SK-N-SH treated with all-trans-retinoic acid at 6 μM for 48 hours (cell line): ENCODE results near the gene RIPK4.
"Not testable (repeated sequence)": the region's sequence is repeated elsewhere in the genome, so short reads cannot be mapped to it uniquely, and the experiment has no call there.

Source experiments
- ATAC-seq: fragments of 200-7000 bp; cut with Tn5 transposase; 3 replicates; pipeline ENCODE4 v1.9.1; 2020; ENCODE audit warnings: mild to moderate bottlenecking, moderate library complexity
- ARNTL ChIP-seq: fragments of 450-650 bp; formaldehyde crosslinking; IDR thresholded peaks from 2 replicates; pipeline ENCODE4 v1.5.0; 2020; ENCODE audit warnings: low read depth, mild to moderate bottlenecking, moderate library complexity, borderline replicate concordance
- BACH2 ChIP-seq: fragments of 250-450 bp; sonication (Bioruptor Pico); IDR thresholded peaks from 2 replicates; pipeline ENCODE4 v1.9.0; 2021; ENCODE audit warnings: mild to moderate bottlenecking, borderline replicate concordance
- CSDC2 ChIP-seq: fragments of 250-450 bp; sonication (Bioruptor Pico); IDR thresholded peaks from 2 replicates; pipeline ENCODE4 v1.5.0; 2020; ENCODE audit warnings: mild to moderate bottlenecking, moderate library complexity
- ESRRG ChIP-seq: fragments of 250-450 bp; sonication (Bioruptor Pico); IDR thresholded peaks from 2 replicates; pipeline ENCODE4 v1.6.1; 2021; ENCODE audit warnings: mild to moderate bottlenecking
- GLIS3 ChIP-seq: fragments of 250-450 bp; sonication (Bioruptor Pico); IDR thresholded peaks from 2 replicates; pipeline ENCODE4 v1.5.0; 2020; ENCODE audit warnings: mild to moderate bottlenecking, moderate library complexity
- OSR1 ChIP-seq: fragments of 250-450 bp; sonication (Bioruptor Pico); IDR thresholded peaks from 2 replicates; pipeline ENCODE4 v1.8.0; 2022; ENCODE audit warnings: moderate library complexity, mild to moderate bottlenecking, inconsistent platforms
- PPARA ChIP-seq: fragments of 250-450 bp; sonication (Bioruptor Pico); IDR thresholded peaks from 2 replicates; pipeline ENCODE4 v1.5.0; 2020; ENCODE audit warnings: mild to moderate bottlenecking, borderline replicate concordance
- SNAI2 ChIP-seq: fragments of 250-450 bp; sonication (Bioruptor Pico); IDR thresholded peaks from 2 replicates; pipeline ENCODE4 v1.5.0; 2020; ENCODE audit warnings: mild to moderate bottlenecking, moderate library complexity
- TCF4 ChIP-seq: fragments of 250-450 bp; sonication (Bioruptor Pico); IDR thresholded peaks from 2 replicates; pipeline ENCODE4 v1.8.0; 2021; ENCODE audit warnings: mild to moderate bottlenecking, moderate library complexity, borderline replicate concordance
- TOX ChIP-seq: fragments of 250-450 bp; sonication (Bioruptor Pico); IDR thresholded peaks from 2 replicates; pipeline ENCODE4 v1.8.0; 2021; ENCODE audit warnings: mild to moderate bottlenecking, moderate library complexity, borderline replicate concordance
- ZC3H10 ChIP-seq: fragments of 250-450 bp; sonication (Bioruptor Pico); IDR thresholded peaks from 2 replicates; pipeline ENCODE4 v1.5.1; 2021; ENCODE audit warnings: mild to moderate bottlenecking, moderate library complexity
- ZFP3 ChIP-seq: fragments of 250-450 bp; sonication (Bioruptor Pico); IDR thresholded peaks from 2 replicates; pipeline ENCODE4 v1.5.0; 2020; ENCODE audit warnings: mild to moderate bottlenecking, moderate library complexity
- ZFP30 ChIP-seq: fragments of 450-650 bp; formaldehyde crosslinking; IDR thresholded peaks from 2 replicates; pipeline ENCODE4 v1.5.0; 2022; ENCODE audit warnings: mild to moderate bottlenecking, moderate library complexity
- ZNF8 ChIP-seq: fragments of 450-650 bp; formaldehyde crosslinking; IDR thresholded peaks from 2 replicates; pipeline ENCODE4 v1.5.0; 2020; ENCODE audit warnings: mild to moderate bottlenecking, moderate library complexity
- TF ChIP-seq, protein P1 (sequence below): fragments of 250-450 bp; sonication (Bioruptor Pico); IDR thresholded peaks from 2 replicates; pipeline ENCODE4 v1.5.0; 2020; ENCODE audit warnings: mild to moderate bottlenecking, moderate library complexity
- TF ChIP-seq, protein P2 (sequence below): fragments of 250-450 bp; sonication (Bioruptor Pico); IDR thresholded peaks from 2 replicates; pipeline ENCODE4 v1.8.0; 2021; ENCODE audit warnings: low read depth, mild to moderate bottlenecking, moderate library complexity, borderline replicate concordance
- TF ChIP-seq, protein P3 (sequence below): fragments of 250-450 bp; sonication (Bioruptor Pico); IDR thresholded peaks from 2 replicates; pipeline ENCODE4 v1.8.0; 2020; ENCODE audit warnings: mild to moderate bottlenecking, moderate library complexity, borderline replicate concordance

Gene RIPK4

DNA sequence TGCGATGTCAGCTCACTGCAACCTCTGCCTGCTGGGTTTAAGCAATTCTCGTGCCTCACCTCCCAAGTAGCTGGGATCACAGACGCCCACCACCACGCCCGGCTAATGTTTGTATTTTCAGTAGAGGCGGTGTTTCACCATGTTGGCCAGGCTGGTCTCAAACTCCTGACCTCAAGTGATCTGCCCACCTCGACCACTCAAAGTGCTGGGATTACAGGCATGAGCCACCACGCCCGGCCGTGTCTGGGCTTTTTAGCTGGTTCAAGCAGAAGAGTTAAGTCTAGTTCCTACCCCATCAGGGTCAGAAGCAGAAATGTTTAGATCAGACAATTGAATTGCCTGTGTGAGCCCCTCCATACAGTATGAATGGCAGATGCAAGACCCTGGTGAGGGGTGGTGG lies 27.7 kb upstream of the RIPK4 start (continued):
- TF ChIP-seq, protein P1, sequence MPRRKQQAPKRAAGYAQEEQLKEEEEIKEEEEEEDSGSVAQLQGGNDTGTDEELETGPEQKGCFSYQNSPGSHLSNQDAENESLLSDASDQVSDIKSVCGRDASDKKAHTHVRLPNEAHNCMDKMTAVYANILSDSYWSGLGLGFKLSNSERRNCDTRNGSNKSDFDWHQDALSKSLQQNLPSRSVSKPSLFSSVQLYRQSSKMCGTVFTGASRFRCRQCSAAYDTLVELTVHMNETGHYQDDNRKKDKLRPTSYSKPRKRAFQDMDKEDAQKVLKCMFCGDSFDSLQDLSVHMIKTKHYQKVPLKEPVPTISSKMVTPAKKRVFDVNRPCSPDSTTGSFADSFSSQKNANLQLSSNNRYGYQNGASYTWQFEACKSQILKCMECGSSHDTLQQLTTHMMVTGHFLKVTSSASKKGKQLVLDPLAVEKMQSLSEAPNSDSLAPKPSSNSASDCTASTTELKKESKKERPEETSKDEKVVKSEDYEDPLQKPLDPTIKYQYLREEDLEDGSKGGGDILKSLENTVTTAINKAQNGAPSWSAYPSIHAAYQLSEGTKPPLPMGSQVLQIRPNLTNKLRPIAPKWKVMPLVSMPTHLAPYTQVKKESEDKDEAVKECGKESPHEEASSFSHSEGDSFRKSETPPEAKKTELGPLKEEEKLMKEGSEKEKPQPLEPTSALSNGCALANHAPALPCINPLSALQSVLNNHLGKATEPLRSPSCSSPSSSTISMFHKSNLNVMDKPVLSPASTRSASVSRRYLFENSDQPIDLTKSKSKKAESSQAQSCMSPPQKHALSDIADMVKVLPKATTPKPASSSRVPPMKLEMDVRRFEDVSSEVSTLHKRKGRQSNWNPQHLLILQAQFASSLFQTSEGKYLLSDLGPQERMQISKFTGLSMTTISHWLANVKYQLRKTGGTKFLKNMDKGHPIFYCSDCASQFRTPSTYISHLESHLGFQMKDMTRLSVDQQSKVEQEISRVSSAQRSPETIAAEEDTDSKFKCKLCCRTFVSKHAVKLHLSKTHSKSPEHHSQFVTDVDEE (CRISPR knock-in tag), result no peak
- TF ChIP-seq GLIS3 (no peak), TCF4 (CRISPR knock-in tag) (no peak), ZFP30 (CRISPR knock-in tag) (no peak)

DNA sequence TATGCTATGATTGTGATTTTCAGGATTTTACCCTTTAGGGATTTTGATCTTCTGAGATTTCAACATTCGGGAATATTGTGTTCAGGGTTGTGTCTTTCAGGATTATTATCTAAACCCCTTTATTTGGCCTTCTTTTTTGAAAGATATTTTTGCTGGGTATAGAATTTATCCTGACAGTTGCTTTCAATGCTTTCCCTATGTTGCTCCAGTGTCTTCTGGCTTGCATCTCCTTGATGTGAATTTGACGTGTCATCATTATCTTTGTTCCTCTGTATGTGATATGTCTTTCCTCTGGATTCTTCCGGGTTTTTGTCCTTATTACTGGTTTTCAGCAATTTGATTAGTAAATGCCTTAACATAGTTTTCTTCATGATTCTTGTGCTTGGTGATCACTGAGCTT lies 25.9 kb upstream of the RIPK4 start:
- no peak for TF ChIP-seq ARNTL (CRISPR knock-in tag)
- TF ChIP-seq, protein P2, sequence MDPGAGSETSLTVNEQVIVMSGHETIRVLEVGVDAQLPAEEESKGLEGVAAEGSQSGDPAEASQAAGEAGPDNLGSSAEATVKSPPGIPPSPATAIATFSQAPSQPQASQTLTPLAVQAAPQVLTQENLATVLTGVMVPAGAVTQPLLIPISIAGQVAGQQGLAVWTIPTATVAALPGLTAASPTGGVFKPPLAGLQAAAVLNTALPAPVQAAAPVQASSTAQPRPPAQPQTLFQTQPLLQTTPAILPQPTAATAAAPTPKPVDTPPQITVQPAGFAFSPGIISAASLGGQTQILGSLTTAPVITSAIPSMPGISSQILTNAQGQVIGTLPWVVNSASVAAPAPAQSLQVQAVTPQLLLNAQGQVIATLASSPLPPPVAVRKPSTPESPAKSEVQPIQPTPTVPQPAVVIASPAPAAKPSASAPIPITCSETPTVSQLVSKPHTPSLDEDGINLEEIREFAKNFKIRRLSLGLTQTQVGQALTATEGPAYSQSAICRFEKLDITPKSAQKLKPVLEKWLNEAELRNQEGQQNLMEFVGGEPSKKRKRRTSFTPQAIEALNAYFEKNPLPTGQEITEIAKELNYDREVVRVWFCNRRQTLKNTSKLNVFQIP (CRISPR knock-in tag), result no peak
- no peak for ATAC-seq

DNA sequence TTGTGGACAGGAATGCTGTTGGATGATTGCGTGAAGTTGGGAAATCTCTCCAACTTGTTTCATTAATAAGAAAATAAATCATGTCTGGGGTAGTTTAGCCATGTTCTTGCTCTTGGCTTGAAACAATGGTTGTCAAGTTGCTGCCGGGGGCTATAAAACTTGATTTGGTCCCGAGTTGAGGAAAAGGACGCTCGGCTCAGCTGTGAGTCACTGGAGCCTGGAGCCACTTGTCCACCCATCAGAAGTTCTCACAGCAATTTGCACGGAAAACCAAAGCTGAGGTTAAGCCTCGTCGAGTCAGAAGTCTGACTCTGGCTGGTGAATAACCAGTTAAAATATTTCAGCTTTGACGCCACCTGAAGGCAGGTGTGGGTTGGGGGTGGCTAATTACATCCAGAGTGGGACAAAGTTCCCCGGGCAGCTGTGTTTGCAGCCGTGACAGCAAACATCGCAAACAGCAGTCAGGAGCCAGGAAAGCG lies 19.7 kb upstream of the RIPK4 start:
- peak; percentile 47 for ATAC-seq
- TF ChIP-seq ZC3H10 (CRISPR knock-in tag) (no peak), PPARA (CRISPR knock-in tag) (no peak), OSR1 (CRISPR knock-in tag) (no peak)
- TF ChIP-seq, protein P3, sequence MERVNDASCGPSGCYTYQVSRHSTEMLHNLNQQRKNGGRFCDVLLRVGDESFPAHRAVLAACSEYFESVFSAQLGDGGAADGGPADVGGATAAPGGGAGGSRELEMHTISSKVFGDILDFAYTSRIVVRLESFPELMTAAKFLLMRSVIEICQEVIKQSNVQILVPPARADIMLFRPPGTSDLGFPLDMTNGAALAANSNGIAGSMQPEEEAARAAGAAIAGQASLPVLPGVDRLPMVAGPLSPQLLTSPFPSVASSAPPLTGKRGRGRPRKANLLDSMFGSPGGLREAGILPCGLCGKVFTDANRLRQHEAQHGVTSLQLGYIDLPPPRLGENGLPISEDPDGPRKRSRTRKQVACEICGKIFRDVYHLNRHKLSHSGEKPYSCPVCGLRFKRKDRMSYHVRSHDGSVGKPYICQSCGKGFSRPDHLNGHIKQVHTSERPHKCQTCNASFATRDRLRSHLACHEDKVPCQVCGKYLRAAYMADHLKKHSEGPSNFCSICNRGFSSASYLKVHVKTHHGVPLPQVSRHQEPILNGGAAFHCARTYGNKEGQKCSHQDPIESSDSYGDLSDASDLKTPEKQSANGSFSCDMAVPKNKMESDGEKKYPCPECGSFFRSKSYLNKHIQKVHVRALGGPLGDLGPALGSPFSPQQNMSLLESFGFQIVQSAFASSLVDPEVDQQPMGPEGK, result peak; percentile 64; the same call in 1 of the 2 replicates
- TF ChIP-seq, all 23 proteins: peak for 1

DNA sequence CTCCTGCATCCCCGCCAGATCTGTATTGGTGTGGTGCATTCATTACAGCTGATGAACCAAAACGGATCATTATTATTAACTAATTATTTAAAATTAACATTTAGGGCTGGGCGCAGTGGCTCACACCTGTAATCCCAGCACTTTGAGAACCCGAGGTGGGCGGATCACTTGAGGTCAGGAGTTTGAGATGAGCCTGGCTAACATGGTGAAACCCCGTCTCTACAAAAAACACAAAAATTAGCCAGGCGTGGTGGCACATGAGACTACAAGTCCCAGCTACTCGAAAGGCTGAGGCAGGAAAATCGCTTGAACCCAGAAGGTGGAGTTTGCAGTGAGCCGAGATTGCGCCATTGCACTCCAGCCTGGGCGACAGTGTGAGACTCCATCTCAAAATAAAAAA lies 18.4 kb upstream of the RIPK4 start:
- ATAC-seq, result not testable (repeated sequence)

DNA sequence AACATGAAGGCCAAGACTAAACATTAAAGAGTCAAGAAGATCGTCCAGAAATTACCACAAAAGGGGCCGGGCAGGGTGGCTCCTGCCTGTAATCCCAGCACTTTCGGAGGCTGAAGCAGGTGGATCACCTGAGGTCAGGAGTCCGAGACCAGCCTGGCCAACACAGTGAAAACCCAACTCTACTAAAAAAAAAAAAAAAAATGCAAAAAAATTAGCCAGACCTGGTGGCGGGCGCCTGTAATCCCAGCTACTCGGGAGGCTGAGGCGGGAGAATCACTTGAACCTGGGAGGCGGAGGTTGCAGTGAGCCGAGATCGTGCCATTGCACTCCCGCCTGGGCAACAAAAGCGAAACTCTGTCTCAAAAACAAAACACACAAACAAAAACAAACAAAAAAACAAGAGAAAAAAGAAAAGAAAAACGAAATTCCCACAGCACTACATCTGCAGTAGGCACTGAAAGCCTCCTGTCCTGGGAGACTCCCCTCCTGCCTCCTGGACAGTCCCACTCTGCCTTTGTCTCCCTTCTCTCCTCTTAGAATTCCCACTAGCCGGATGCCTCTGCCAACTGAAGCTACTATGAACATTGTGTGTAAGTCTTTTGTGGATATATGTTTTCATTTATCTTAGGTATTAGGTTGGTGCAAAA lies 17.7 kb upstream of the RIPK4 start:
- no peak for ATAC-seq
- TF ChIP-seq SNAI2 (CRISPR knock-in tag), result no peak
- no peak for TF ChIP-seq ESRRG (CRISPR knock-in tag)
- TF ChIP-seq, protein P3, result no peak
- TF ChIP-seq ARNTL (CRISPR knock-in tag), result no peak

DNA sequence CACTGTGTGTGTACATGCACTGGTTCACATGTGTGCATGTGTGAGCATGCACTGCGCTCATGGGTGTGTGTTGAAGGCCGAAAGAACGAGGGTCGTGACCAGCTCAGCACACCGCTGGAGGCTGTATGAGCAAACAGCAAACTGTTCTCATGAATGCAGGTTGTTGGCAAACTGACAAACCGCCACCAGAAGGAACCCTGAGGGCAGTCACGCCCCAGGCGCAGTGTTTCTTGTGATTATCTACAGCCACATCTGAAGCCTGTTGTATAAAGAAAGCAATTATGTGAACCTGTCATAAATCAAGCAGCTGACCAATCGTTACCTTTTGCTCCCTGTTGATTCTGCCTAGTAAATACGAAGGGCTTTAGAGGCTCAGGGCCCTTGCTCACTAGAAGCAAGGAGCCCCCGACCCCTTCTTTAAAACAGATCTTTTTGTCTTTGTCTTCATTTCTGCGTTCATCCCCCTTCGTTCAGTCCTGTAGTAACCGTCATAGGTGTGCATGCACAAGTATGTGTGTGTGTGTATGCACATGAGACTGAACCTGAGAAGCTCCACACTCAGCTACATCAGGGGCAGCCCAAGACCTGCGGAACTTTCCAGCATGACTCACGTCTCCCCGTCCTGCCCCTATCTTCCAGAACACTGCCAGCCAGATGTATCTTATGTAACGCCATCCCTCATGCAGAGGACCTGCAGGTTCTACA lies 16.8 kb upstream of the RIPK4 start:
- peak; percentile 73 for ATAC-seq
- TF ChIP-seq ESRRG (CRISPR knock-in tag) (no peak), ARNTL (CRISPR knock-in tag) (no peak), ZNF8 (CRISPR knock-in tag) (no peak), GLIS3 (no peak), CSDC2 (CRISPR knock-in tag) (no peak), OSR1 (CRISPR knock-in tag) (no peak), TOX (CRISPR knock-in tag) (no peak), TCF4 (CRISPR knock-in tag) (no peak), BACH2 (no peak), ZC3H10 (CRISPR knock-in tag) (no peak), ZFP3 (CRISPR knock-in tag) (no peak), PPARA (CRISPR knock-in tag) (no peak)
- TF ChIP-seq, protein P1 (CRISPR knock-in tag), result no peak
- TF ChIP-seq, protein P2 (CRISPR knock-in tag), result no peak
